Stimulated activated CD4-positive, alpha-beta T cell treated with anti-CD3 and anti-CD28 coated beads, Interleukin-15, amount 100 ng/mL, for 24 hours (primary cell): ENCODE results near the gene SAT1.

ENCODE experiments used
- DNase-seq: peaks from one replicate; pipeline ENCODE4 v3.0.0-alpha.2; 2020

SAT1 gene

DNA sequence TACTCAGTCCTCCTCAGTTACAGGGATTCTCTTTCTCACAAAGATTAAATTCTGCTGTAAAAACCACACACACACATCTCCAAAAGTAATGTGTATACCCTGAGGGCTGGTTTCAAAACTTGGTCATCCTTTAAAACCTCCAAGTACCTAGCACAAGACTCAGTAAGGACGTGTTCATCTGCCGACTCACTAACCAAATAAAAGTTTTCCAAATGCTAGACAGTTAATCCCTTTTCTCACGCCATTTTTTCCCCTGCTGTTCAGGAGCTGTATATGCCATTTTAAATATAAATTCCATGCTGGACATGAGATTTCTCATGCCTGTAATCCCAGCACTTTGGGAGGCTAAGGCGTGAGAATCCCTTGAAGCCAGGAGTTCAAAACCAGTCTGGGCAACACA is 3.9 kb upstream of the SAT1 start:
- no peak for DNase-seq

DNA sequence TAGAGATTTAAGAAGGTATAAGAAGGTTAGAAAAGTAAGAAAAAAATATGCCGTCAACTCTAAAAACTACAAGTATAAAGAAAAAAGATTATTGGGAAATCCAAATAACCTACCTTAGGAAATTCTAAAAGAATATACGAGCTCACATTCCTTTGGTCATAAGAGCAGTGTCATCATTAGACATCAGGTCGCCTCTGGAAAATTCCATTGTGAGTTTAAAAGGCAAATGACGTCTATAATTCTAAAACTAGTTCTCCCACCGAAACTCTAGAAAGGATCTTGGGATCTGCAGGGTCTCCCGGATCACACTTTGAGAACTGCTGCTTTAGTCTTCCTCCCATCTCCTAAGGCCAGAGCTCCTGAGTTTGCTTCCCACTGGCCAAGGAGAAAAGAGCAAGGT is 518 bp upstream of the SAT1 start:
- no peak for DNase-seq

DNA sequence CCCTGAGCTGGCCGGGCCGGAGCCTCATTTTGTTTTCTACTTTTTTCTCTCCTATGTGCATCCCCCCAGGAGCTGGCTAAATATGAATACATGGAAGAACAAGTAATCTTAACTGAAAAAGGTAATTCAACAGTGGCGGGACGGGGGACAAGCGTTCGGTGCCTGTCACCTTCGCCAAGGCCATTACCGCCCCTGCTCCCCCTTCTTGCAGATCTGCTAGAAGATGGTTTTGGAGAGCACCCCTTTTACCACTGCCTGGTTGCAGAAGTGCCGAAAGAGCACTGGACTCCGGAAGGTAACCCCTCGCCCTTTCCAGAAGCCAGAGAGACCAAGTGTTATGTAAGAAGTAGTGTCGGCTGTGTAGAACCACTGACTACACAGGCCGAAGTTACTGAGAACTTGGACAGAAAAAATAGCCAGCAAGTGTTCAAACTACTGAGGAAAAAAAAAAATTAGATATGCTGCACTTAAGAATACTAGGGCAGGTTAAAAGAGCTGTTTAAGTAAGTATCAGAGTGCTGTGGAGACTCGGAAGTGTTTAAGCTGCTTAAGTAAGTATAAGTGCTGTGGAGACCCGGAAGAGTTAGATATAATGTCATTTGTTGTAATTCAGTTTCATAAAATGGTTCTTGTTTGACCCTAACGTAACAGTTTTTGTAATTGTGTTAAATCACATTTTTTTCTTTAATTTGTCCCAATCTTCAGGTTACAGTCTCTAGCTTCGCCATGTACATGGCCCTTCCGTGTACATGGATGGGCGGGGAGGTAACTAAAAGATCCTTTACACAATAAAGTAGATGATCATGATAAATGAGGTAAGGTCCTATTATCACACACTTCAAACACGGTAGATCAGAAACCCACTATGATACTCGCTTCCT is 856 bp downstream of the SAT1 start:
- DNase-seq, result peak; percentile 19

DNA sequence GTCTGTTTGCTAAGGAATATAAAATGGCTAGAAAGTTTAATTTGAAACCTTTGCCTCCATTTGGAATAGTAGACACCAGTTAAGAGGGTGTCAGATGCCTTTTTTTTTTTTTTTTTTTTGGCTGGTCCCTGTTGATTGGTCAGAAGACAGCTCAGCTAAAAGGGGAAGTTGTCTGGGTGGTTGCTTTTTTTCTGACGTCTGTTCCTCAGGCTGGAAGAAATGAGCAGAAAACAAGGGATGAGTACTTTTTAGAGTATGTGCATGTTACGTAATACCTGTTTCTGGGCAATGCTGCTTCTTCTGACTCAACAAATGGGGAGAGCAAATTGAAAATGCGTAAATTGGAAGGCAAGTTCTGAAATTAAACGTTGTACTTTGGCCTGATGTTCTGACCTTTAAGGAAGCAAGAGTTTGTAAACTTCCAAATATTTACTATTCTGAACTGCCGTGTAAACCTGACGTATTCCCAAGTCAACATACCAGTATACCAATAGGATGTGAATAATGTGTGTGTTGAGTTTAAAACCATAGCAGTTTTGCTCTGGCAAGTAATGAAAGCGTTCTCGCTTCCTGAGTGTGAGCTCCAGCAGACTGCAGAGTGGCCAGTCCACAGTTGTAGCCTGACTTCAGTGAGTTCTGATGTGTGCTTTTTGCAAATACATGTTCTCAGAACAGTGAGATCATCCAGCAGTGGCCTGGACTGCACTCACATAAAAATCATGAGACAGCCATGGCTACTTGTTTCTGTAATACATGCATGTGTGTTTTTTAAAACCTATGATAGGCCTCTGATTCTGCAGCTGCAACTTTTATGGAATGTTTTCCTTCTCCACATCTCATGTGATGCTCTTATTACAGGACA is 1.7 kb downstream of the SAT1 start:
- no peak for DNase-seq

DNA sequence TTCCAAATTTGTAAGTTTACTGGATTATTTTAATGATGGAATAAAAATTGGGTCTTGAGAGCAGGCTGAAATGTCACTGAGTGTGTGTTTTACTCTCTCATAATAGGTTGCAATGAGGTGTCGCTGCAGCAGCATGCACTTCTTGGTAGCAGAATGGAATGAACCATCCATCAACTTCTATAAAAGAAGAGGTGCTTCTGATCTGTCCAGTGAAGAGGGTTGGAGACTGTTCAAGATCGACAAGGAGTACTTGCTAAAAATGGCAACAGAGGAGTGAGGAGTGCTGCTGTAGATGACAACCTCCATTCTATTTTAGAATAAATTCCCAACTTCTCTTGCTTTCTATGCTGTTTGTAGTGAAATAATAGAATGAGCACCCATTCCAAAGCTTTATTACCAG is 2.6 kb downstream of the SAT1 start:
- DNase-seq, result no peak

DNA sequence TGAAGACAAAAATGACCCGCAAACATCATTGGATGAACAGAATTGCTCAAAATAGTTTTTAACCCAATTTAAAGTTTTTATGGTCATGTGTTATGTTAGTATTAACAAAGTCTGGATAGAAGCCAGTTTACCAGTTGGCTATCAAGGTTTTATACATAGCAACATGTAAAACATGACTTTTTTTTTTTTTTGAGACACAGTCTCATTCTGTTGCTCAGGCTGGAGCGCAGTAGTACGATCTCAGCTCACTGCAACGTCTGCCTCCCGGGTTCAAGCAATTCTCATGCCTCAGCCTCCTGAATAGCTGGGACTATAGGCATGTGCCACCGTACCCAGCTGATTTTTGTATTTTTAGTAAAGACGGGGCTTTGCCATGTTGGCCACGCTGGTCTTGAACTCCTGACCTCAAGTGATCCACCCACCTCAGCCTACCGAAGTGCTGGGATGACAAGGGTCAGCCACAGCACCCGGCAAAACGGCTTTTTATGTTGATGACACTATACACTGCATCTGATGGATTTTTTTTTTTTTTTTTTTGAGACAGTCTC is 3.4 kb downstream of the SAT1 start:
- no peak for DNase-seq

DNA sequence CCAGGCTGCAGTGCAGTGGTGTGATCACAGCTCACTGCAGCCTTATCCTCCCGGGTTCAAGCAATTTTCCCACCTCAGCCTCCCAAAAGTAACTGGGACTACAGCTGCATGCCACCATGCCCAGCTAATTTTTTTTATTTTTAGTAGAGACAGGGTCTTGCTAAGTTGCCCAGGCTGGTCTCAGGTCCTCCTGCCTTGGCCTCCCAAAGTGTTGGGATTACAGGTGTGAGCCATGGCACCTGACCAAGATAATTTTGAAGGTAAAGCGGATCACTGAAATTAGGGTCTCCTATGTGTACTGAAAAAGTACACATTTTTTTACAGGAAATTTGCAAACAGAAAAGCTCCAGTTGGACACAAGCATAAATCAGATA is 4.8 kb downstream of the SAT1 start:
- no peak for DNase-seq

DNA sequence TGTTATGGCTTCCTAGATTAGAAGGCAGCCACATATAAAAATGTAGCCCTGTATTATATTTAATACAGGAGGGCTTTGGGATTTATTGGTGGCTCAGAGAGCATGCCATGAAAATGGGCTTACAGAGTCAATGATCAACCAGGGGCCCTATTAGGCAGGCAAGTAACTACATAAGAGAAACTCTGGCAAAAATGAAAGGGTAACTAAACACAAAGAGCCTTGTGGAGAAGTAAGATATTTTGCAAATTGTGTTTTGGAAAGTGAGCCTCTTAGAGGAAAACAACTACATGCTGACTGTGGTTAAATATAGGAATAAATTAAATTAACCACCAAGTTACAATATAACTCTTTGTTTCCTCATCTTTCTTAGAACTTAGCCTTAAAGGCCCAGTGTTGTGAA is 5.5 kb downstream of the SAT1 start:
- no peak for DNase-seq

DNA sequence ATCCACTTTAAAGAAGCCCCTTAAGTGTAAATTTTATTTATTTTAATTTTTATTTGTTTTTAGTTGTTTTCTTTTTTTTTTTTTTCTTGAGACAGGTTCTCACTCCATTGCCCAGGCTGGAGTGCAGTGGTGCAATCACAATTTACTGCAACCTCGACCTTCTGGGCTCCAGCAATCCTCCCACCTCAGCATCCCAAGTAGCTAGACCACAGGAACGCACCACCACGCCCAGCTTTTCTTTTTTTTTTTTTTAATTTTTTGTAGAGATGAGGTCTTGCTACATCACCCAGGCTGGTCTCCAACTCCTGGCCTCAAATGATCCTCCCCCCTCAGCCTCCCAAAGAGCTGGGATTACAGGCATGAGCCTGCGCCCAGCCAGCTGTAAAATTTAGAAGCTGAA is 6.0 kb downstream of the SAT1 start:
- DNase-seq, result no peak

DNA sequence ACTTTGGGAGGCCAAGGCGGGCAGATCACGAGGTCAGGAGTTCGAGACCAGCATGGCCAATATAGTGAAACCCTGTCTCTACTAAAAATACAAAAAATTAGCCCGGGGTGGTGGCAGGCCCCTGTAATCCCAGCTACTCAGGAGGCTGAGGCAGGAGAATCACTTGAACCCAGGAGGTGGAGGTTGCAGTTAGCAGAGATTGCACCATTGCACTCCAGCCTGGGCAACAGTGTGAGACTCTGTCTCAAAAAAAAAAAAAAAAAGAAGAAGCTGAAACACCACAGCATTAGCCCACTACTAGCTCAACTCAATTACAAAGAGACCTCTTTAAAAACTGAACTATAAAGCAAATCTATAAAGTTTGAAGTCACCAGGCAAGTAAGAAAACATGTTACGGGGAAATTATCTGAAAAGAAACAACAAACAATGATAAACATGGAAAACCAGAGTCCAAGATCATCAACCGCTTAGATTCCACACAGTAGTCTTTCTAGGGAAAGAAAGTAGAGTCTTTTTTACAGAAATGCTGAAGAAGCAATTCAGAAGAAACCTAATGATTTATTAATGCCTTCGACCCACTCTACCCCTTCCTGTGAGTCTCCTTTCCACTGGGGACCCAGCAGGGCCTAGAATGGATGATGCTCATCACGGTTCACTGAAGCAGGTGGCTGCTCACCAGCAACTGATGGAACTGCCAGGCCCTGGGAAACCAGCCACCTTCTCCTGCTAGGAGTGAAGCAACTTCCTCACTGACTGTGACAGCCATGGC is 6.6 kb downstream of the SAT1 start:
- DNase-seq, result no peak

DNA sequence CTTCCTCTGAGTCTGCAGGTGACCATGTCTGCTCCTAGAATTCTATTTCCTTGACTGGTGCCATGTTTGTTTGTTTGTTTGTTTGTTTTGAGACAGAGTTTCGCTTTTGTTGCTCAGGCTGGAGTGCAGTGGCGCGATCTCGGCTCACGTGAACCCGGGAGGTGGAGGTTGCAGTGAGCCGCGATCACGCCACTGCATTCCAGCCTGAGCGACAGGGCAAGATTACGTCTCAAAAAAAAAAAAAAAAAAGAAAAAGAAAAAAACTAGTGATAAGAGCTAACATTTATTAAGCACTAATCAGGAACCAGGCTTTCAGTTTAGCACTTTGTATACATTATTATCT is 7.2 kb downstream of the SAT1 start:
- DNase-seq, result no peak

DNA sequence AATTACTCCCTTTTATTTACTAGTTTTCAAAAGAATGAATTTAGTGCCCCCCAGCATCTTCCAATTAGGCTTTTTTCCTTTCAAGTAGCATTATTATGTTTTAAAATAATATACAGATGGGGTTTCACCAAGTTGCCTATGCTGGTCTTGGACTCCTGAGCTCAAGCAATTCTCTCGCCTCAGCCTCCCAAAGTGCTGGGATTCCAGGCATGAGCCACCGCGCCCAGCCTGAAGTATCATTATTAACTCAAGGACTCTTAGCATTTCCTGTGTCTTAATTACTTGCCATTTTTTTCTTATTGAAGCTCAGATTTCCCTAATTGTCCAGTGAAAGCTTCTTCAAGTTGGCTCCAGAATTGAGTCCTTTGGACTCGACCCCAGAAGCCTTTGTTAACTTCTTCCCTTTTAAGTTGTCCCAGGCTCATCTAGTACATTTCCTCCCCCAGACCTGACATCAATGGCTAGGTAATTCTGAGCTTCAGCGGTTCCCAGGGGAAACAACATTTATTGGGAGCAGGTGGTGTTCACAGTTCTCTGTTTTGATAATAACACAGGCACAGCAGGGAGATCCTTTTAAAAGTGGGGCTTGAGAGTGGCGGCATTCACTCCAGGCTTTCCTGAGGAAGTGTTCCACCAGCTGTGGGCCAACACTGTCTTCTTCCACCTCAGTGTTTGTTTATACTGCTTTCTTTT is 10.0 kb downstream of the SAT1 start:
- no peak for DNase-seq

DNA sequence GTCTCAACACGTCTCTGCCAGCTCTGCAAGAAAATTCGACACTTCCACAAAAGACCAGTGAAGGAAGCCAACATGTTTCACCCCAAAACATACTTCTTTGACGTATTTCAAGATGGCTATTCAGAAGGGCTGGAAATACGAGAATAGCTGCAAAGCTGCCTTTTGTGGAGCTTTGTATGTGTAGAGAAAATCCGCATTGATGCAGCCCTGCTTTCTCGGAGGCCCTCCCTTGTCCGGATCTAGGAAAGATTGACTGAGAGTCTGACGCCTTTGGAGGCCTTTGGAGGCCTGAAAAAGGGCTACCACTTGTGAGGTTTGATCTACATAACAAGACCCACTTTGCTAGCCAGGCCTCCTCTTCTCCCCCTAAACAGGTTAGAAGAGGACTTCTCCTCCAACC is 12.2 kb downstream of the SAT1 start:
- no peak for DNase-seq

DNA sequence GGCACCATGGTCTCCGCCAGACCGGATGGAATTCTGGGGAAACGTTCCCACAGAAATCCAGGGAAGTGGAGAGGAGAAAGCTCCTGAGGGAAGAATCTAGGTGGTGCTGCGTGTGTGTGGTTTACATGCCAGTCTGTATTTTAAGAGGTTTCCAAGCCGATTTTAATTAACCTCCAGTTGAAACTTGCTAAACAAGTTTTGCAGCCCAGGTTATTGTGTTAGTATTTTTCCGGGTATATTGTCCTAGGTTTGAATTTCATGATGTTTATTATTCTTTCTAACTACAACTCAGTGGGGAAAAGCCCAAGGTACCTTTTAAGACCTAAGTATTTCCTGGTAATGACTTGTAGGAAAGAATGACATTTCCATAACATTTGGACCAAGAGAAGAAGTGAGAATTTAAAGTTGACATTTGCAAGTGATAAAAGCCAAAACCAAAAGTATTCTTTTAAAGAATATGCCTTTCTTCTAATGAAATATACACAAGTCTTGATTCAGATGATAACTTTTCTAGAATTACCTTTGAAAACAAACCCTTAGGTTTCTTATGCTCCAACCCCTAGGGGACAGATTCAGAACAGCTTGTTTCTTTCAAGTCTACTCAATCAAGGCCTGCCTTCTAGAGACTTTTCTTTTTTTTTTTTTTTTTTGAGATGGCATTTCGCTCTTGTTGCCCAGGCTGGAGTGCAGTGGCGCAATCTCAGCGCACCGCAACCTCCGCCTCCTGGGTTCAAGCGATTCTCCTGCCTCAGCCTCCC is 14.6 kb downstream of the SAT1 start:
- no peak for DNase-seq

DNA sequence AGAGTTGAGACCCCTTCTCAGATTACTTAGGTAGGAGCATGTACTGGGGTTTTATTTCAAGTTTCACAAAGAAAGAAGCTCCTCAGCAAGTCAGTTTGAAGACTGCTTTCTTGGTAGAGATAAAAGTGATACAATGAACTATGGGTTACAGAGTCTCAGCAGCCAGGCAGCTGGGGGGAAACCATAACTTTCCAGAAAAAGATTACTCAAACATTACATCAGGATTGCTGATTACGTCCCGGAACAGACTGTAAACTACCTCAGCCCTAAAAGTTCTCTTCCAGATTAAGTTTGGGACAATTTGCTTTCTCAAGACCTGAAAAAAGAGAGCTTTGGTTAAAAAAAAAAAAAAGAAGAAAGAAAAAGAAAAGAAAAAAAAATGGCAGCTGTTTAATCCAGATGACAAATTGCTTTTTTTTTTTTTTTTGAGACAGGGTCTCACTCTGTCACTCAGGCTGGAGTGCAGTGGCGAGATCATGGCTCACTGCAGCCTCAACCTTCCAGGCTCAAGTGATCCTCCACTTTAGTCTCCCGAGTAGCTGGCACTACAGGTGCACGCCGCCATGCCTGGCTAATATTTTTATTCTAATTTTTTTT is 16.6 kb downstream of the SAT1 start:
- no peak for DNase-seq

DNA sequence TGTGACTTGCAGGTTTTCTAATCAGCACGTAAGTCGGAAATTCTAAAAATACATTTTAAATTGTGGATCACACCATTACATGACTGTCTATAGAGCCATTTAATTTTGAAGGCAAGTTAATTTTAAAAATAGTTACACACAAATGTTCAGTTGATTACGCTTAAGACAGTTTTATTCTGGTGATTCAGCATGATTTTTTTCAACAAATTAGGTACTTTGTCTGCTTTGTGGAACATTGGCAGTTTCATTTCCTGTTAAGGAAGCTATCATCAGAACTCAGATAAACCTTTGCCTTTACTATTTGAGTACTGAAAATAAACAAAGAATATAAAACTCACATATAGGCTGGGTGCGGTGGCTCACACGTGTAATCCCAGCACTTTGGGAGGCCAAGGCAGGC is 19.5 kb downstream of the SAT1 start:
- no peak for DNase-seq

DNA sequence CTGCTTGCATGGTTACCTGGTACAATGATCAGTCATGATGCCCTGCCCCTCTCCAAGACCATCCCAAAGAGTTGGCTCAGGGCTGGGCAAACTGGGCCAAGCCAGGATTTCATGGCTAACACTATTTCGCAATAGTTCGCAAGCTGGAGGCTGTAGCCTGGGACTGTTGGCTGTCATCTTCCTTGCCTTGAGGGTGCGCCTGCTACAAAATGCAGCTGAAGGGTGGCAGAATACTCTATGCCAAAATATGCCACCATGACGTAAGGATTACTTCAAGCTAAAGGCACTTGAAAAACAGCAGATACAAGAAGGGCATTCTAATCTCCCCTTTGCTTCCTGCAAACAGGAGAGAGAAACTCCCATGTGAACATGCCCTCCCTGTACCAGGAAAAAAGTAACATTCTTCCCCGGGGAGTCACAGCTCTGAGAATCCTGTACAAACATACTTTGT is 21.0 kb downstream of the SAT1 start:
- no peak for DNase-seq

DNA sequence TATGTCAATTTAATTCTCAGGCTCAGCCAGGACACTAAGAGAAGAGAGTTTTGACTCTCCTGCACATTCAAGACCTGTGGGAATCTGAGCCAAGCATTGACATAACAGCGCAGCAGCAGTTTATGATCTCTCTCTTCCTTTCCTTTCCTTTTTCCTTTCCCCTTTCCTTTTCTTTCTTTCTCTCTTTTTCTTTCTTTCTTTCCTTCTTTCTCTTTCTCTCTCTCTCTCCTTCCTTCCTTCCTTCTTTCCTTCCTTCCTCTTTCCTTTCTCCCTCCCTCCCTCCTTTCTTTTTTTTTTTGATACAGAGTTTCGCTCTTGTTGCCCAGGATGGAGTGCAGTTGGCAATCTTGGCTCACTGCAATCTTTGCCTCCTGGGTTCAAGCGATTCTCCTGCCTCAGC is 21.6 kb downstream of the SAT1 start:
- no peak for DNase-seq

DNA sequence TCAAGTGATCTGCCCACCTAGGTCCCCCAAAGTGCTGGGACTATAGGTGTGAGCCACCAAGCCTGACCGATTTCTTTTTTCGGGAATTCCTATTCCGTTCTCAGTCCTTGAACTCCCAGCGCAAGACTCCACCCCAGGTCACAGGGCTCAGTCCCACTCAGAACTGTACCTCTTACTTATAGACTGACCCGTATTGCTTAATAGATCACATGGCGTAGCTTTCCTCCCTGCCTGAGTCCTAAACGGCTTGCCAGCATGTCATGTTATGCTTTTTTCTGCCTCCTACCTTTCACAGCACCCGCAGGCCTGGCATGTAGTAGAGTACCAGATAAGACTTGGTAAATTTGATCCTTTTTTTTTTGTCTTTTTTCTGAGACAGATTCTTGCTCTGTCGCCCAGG is 22.4 kb downstream of the SAT1 start:
- DNase-seq, result no peak

DNA sequence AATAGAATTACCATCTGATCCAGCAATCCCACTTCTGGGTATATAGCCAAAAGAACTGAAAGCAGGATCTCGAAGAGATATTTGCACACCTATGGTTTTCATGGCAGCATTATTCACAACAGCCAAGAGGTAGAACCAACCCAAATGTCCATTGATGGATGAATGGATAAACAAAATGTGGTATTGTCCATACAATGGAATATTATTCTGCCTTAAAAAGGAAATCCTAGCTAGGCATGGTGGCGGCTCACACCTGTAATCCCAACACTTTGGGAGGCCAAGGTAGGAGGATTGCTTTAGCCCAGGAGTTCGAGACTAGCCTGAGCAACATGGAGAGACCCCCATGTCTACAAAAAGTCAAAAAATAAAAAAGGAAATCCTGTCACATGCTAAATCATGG is 27.3 kb downstream of the SAT1 start:
- no peak for DNase-seq

DNA sequence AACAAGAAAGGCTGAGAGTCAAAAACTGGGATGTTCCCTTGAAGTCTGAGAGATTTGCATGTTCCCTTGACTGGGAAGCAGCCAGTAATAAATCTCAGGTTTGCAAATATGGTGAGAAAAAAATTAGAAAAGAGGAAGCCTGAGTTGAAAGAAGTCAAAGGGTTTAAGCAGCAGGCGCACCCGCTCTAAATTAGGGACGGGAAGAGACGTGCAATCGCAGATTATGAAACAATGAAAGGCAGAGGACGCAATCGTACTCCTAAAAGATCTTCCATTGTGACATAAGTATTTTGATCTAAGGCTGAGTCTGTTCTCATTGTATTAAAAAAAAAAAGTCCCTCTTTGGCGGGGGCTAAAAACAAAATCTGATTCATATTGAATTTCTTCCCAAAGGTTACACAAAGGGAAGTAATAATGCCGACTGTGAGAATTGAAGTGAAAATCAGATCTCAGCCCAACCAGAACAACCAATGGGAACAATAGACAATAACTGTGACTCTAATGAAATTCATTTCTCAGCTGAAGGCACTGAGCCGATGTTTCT is 28.2 kb downstream of the SAT1 start:
- no peak for DNase-seq
